HG02798 (cell line): ENCODE data around the gene ZNF583.
A peak's percentile ranks its signal among the peaks of the same experiment; 100 is the strongest.

ENCODE experiments used
- ATAC-seq: cut with Tn5 transposase; IDR thresholded peaks from one replicate; pipeline ENCODE4 v1.9.1; 2021; ENCODE audit warnings: mild to moderate bottlenecking; ENCODE audit not compliant: unreplicated experiment, poor library complexity

Gene ZNF583

DNA sequence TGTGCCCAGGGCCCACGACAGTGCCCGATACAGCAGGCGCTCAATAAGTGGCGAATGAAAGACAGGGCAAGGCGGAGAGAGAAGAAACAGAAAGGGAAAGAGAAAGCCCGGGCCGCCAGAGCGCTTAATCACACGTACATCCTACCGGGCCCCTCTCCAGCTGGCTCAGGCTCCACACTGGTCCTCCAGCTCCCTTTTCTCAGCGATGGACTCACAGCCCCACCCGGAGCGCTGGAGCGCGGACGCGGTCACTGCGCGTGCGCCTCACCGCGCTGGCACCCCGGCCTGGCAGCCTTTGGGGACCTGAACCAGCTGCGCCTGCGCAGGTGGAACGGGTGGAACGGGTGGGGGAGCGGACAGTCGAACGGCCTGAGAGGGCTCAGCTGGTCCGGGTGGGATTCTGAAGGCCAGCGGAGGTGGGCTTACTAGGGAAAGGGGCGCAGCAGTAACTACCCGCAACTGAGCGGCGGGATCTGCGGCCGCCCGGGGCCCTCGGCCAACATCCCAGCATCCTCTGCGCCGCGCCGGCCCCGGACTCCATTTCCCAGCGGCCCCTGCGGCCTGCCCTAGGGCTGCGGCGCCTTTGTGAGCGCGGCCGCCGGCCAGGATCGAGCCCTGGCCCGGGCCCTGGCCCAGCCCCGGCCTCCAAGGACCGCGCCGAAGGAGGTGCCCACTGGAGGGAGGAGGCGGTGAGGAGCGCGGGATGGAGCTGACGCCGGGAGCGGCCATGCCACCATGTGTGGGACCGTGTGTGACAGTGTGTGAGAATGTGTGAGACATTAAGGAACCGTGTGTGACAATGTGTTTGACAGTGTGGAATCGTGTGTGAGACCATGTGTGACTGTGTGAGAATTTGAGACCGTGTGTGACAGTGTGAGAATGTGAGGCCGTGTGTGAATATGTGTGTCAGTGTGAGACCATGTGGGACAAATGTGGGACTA lies at the start of gene ZNF583:
ZNF583 (plus strand) TSS at position 569 of the 941 bp plus-strand sequence. CDS start 2,783 bp downstream, outside the sequence.
- ATAC-seq = peak; percentile 89

DNA sequence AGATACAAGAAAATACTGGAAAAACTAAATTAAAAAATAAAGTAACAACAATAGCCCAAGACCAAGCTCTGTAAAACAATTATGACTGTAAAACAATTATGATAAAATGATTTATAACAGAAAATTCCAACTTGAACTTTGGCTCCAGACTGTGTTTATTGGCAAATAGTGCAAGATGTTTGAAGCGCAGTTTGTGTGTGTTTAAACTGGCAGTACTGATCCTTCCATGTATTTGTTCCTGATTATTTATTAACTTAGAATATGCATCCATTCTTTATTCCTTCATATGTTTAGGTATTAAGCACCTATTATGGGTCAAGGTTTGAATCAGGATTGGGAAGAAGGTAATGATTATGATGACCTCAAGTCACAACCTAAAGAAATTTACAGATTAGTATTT lies 48.6 kb upstream of the ZNF583 start:
- no peak for ATAC-seq

DNA sequence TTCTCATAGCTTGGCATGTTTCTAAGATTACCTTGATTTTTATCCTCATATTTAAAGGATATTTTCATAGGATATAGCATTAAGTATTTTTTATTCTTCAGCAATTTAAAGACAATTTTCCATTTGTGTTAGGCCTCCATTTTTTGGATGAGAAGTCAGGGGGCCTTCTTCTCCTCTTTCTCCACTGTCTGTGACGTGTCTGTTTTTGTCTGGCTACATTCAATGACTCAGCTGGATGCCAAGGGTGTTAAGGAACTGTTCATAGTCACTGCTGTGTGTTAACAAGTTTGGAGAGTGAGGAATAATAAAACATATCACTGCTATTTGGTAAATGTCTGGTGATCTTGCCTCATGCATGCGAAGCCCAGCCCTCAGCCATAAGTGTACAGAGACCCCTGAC lies 47.2 kb upstream of the ZNF583 start:
- no peak for ATAC-seq

GRCh38 chr19:56360841-56361240 lies 43.3 kb upstream of the ZNF583 start:
- no peak for ATAC-seq

DNA sequence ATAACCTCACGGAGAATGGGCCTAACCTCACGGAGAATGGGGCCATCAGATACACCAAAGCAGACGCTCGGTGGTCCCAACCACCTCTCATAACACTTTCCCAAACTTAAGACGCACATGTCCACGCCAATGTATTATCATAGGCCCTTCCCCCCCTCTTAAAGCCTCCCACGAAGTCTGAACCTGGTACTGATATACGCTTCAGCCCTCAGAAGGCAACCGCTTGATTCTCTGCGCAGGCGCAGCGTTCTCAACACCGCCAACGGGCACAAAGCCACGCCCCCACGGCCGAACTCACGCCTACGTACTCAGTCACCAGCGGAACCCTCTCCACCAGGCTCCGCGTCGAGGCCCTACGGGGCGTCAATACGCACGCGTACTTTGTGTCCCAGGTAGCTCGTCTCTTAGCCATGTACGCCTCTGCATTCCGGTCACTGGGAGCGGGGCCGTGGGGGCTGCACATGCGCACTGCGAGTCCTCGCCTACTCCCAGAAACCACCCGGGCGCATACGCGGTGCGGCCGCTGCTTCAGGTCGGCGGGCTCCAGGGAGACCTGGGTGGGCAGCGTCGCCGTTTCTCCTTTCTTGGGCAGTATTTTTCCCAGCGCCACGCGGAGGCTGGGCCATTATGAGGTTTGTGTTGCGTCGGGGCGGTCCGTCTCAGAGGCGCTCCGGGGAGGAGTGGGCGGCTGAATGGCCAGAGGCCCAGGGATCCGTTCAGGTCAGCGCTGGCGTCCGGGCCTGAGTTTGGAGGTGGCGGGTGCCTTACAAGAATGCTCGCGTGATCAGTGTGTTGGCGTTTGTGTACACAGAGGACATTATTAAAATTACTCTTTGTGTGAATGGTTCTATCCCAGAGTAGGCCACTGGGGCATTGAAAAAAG lies 36.1 kb upstream of the ZNF583 start:
- peak; percentile 75 for ATAC-seq

DNA sequence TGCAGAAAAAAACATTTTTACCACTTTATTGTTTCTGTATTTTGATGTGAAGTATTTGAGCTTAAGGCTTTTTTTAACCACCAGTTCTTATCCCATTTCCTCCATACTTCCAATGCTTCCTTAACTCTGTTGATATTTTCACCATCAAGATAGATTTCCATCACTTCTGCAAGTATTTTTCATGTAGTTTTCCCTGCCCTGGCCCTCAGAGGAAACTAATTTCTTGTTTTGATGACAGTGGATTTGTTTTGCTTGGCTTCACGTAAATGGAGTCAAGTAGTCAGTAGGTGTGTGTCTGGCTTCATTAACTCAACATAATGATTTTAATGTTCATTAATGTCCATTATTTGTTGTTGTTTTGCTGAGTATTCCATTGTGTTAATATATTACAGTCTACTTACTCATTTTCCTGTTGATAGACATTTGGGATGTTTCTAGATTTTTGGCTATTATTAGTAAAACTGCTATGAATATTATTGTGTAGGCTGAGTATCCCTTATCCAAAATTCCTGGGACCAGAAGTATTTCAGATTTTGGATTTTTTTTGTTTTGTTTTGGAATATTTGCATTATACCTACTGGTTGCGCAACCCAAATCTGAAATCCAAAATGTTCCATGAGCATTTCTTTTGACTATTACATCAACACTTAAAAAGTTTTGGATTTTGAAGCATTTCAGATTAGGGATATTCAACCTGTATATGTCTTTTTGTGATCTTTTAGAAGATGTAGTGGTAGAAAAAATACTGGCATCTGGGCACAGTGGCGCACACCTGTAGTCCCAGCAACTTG lies 34.1 kb upstream of the ZNF583 start:
- ATAC-seq = no peak

- ATAC-seq = no peak
These were observed 31.9 kb upstream of the ZNF583 start for GRCh38 chr19:56372281-56372680.

DNA sequence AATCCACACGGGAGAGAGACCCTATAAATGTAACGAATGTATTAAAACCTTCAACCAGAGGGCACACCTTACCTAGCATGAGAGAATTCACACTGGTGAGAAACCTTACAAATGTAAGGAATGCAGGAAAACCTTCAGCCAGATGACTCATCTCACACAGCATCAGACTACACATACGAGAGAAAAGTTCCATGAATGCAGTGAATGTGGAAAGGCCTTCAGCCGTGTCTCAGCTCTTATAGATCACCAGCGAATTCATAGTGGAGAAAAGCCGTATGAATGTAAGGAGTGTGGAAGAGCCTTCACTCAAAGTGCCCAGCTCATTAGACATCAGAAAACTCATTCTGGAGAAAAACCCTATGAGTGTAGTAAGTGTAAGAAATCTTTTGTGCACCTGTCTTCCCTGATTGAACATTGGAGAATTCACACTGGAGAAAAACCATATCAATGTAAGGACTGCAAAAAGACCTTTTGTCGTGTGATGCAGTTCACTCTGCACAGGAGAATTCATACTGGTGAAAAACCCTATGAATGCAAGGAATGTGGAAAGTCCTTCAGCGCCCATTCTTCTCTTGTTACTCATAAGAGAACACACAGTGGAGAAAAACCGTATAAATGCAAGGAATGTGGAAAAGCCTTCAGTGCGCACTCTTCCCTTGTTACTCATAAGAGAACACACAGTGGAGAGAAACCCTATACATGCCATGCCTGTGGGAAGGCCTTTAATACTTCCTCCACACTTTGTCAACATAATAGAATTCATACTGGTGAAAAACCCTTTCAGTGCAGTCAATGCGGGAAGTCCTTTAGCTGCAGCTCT lies 26.8 kb upstream of the ZNF583 start:
- no peak for ATAC-seq

GRCh38 chr19:56383826-56384605 lies 20.1 kb upstream of the ZNF583 start:
- no peak for ATAC-seq

DNA sequence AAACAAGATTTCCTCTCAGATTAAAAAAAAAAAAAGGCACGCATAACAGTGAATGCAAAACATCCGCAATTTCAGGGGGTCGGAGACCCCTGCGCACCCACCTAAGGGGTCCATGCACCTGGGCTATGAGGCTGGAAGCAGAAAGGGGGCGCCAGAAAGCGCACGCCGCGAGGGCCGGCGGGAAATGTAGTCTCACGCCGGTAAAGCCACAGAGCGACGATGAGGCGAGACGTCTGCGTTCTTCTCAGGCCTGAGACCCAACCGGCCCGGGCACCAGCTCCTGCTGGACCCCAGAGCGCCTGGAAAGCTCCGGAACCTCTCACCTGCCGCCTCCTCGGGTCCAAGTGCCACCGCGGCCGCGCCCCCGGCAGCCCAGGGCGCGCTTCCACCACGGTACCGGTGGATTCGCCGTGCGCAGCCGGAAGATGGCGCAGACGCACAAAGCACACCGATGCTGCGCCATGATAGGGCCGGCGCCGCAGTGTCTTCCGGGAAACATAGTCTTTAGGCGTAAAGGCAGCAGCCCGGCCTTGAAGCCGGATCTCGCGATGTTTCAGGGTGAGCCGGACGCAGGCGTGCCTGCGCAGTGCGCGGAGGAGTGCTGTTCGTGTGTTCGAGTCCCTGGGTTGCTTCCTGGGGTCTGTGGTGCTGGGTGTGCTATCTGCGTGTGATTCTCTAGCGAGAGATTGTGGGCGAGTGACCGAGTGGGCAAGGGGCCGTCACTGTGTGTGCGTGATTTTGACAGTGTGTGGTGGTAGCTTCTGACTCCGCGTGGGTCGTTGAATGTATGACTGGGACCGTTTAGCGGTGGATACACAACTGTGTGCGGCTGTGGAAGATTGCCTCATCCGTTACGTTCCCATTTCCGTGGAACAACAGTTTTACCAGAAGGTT lies 10.8 kb upstream of the ZNF583 start, which contains the start of gene ZNF582:
ZNF582 (minus strand) TSS at position 416 of the 894 bp plus-strand sequence. CDS start 1,782 bp downstream, outside the sequence.
- peak; percentile 81 for ATAC-seq

DNA sequence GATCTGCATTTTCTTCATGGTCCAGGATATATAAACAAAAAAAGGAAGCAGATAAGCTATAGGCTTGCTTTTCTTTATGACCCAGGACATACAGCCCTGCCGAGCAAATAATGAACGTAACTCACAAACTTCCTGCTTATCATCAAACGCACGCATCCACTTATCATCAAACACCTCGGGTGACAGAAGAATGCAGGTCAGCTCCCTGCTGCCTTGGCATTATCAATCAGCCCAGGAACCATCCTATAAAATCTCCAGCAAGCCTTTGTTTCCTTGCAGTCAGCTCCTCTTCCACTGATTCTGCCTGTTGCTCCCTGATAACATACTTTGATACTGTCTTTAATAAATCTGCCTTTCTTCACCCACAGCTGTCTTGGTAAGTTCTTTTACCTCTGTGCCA lies 5.3 kb upstream of the ZNF583 start:
- no peak for ATAC-seq

DNA sequence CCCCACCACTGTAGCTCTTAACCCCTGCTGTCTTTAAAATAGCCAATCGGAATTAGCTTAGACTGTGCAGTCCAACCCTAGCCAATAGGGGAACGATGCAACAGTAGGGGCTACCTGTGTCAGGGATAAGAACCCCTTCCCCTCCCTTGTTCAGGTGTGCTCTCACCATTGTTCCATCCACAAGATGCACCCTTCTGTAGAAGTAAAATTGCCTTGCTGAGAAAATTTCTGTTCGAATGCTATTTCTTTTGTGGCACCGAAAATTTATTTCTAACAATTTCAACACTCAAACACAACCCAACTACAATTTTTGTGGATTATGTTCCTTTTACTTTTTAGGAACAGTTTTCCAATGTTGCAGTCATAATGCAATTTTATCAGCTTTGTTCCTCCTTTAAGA lies 3.6 kb upstream of the ZNF583 start:
- ATAC-seq = no peak

DNA sequence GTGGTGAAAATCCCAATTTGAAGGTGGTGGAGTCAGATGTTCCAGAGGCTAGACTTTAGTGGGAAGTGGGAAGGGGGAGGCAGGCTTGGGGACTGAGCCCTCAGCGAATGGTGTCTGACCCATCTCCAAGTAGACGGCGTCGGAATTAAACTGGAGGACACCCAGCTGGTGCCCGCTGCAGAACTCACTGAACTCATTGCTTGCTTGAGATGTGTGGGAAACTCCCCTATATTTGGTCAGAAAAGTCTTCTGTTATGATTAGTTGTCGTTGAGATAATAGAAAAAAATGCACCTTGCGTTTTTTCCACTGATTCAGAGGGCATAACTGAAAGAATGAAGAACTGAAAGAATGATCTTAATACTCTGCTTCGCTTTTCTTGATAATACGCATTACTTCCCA lies 871 bp upstream of the ZNF583 start:
- ATAC-seq = no peak

GRCh38 chr19:56404705-56405056 lies 549 bp downstream of the ZNF583 start:
- ATAC-seq = peak; percentile 15

- ATAC-seq = no peak
These were observed 930 bp downstream of the ZNF583 start for GRCh38 chr19:56405062-56405461.

- no peak for ATAC-seq
These were observed 19.3 kb downstream of the ZNF583 start for GRCh38 chr19:56423276-56423984.

DNA sequence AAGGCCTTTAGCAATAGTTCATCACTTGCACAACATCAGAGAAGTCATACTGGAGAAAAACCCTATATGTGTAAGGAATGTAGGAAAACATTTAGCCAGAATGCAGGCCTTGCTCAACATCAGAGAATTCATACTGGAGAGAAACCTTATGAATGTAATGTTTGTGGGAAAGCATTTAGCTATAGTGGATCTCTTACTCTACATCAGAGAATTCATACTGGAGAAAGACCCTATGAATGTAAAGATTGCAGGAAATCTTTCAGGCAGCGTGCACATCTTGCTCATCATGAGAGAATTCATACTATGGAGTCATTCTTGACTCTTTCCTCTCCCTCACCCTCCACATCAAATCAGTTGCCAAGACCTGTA lies 19.8 kb downstream of the ZNF583 start:
- no peak for ATAC-seq
